Lower lobe of right lung (tissue), 2 donors: ENCODE measurements around the gene TRH. TPM values are rescaled to one million over a fixed set of nuclear protein-coding genes. Genes with fewer than 3 reads are reported as not detected.

ENCODE experiments used
- ATAC-seq, 2 donors: fragments of 200-7000 bp; cut with Tn5 transposase; one replicate each; pipeline ENCODE4 v1.9.1; 2020 to 2022; ENCODE audit warnings: mild to moderate bottlenecking in 2 of 2, moderate library complexity in 2 of 2
- DNase-seq: peaks from one replicate; pipeline ENCODE4 v3.0.0-alpha.2; 2020
- H3K27ac ChIP-seq: fragments of 200-600 bp; one replicate; pipeline ENCODE4 v1.8.0; 2022
- H3K27me3 ChIP-seq: fragments of 200-600 bp; one replicate; pipeline ENCODE4 v1.8.0; 2022; ENCODE audit warnings: low read depth
- H3K36me3 ChIP-seq: fragments of 200-600 bp; one replicate; pipeline ENCODE4 v1.8.0; 2022; ENCODE audit warnings: mild to moderate bottlenecking
- H3K4me1 ChIP-seq: fragments of 200-600 bp; one replicate; pipeline ENCODE4 v1.8.0; 2022
- H3K4me3 ChIP-seq: fragments of 200-600 bp; one replicate; pipeline ENCODE4 v1.8.0; 2022; ENCODE audit warnings: mild to moderate bottlenecking
- H3K9me3 ChIP-seq: fragments of 200-600 bp; one replicate; pipeline ENCODE4 v1.8.0; 2022
- CTCF ChIP-seq: fragments of 200-600 bp; IDR thresholded peaks from one replicate; pipeline ENCODE4 v1.8.0; 2022; ENCODE audit warnings: antibody characterized with exemption, mild to moderate bottlenecking
- intact Hi-C: fragments of 100-400 bp; cut with DNase I; formaldehyde crosslinking; loops from one replicate; pipeline ENCODE4 v1.11.0; 2022
- total RNA-seq: library from RNA; stranded (reverse); fragmentation: NEBNext Ultra II Directional; extraction: Animal tissue kit (Norgen Biotek cat#: 25700); gene quantifications from one replicate; pipeline ENCODE4 v1.2.1, GENCODE V29; 2021
- donor health status: DM: no; HTN: yes; CAD: no; lungs with severe emphysema.

TRH gene
- total RNA-seq, 1 donor from 2014 or later = not detected

GRCh38 chr3:129943020-129943419 is 31.5 kb upstream of the TRH start:
- Histone ChIP-seq H3K9me3 (no peaks in the 10 kb centered on the region), H3K27me3 (no peaks in the 10 kb centered on the region), H3K4me3 (no peak overlapping the region), H3K4me1 (no peaks in the 10 kb centered on the region), H3K27ac (no peak overlapping the region), H3K36me3 (no peaks in the 10 kb centered on the region)
- ATAC-seq = no peak
- intact Hi-C loops = no loop called here
- DNase-seq = no peak
- no peak for TF ChIP-seq CTCF

GRCh38 chr3:129944709-129945108 is 29.8 kb upstream of the TRH start:
- ATAC-seq (no peak), DNase-seq (no peak)
- peaks cover 2% of the 10 kb centered on the region for H3K27me3 ChIP-seq
- H3K27ac ChIP-seq = no peak overlapping the region
- TF ChIP-seq CTCF = no peak
- intact Hi-C loops = no loop called here
- no peaks in the 10 kb centered on the region for H3K36me3 ChIP-seq
- H3K9me3 ChIP-seq = no peaks in the 10 kb centered on the region
- no peak overlapping the region for H3K4me3 ChIP-seq
- no peaks in the 10 kb centered on the region for H3K4me1 ChIP-seq

- peaks cover 2% of the 10 kb centered on the region for H3K27me3 ChIP-seq
- intact Hi-C loops = no loop called here
- no peak for TF ChIP-seq CTCF
- H3K4me1 ChIP-seq = no peaks in the 10 kb centered on the region
- DNase-seq = no peak
- no peak overlapping the region for H3K27ac ChIP-seq
- no peak overlapping the region for H3K4me3 ChIP-seq
- H3K36me3 ChIP-seq = no peaks in the 10 kb centered on the region
- H3K9me3 ChIP-seq = no peaks in the 10 kb centered on the region
- ATAC-seq = no peak
Measured at GRCh38 chr3:129947538-129948240, 26.8 kb upstream of the TRH start.

GRCh38 chr3:129950318-129951046 is 24.0 kb upstream of the TRH start:
- ATAC-seq (no peak), DNase-seq (no peak)
- H3K27ac ChIP-seq = no peak overlapping the region
- H3K27me3 ChIP-seq = peaks cover 2% of the 10 kb centered on the region
- no peak for TF ChIP-seq CTCF
- intact Hi-C loops = no loop called here
- no peaks in the 10 kb centered on the region for H3K4me1 ChIP-seq
- no peaks in the 10 kb centered on the region for H3K9me3 ChIP-seq
- no peaks in the 10 kb centered on the region for H3K36me3 ChIP-seq
- no peak overlapping the region for H3K4me3 ChIP-seq

GRCh38 chr3:129952556-129953355 is 21.8 kb upstream of the TRH start:
- no peak for TF ChIP-seq CTCF
- Histone ChIP-seq H3K9me3 (no peaks in the 10 kb centered on the region), H3K36me3 (no peaks in the 10 kb centered on the region), H3K4me1 (no peaks in the 10 kb centered on the region), H3K4me3 (no peak overlapping the region), H3K27me3 (peaks cover 2% of the 10 kb centered on the region), H3K27ac (no peak overlapping the region)
- DNase-seq (no peak), ATAC-seq (no peak)
- intact Hi-C loops = no loop called here
